Measurements from ENCODE around the gene MRPS16. TPM values are rescaled to one million over a fixed set of nuclear protein-coding genes. Genes with fewer than 3 reads are reported as not detected.
"Not testable (repeated sequence)": the region's sequence is repeated elsewhere in the genome, so short reads cannot be mapped to it uniquely, and the experiment has no call there.

MRPS16 gene
- total and polyA plus RNA-seq, 2 donors (not counting 1 experiment from before 2014, with no cell fraction given) = 27.7 to 49.6 TPM

GRCh38 chr10:73261362-73261995 is 9.0 kb upstream of the MRPS16 start:
- Histone ChIP-seq H3K4me1 (ENCODE audit: control insufficient read depth in 2 of 2, insufficient read depth in 2 of 2, low read length in 2 of 2) (no peaks in the 10 kb centered on the region), H2AFZ (ENCODE audit: insufficient read depth, low read depth, low read length, poor library complexity, severe bottlenecking) (no peak overlapping the region), H3K4me2 (replicated peaks; ENCODE audit: low read depth, low read length, poor library complexity, severe bottlenecking) (no peak overlapping the region), H3K9me3 (ENCODE audit: control extremely low read depth in 1 of 3, control insufficient read depth in 2 of 3, insufficient read depth in 1 of 3, low read length in 2 of 3) (peaks cover 0 to 12% (median 0%) of the 10 kb centered on the region in 3 donors), H3K27me3 (replicated peaks in 1 of 4; ENCODE audit: control extremely low read depth in 1 of 4, control insufficient read depth in 3 of 4, insufficient read depth in 4 of 4, low read length in 3 of 4) (no peaks in the 10 kb centered on the region), H4K20me1 (ENCODE audit: control insufficient read depth, insufficient read depth, low read length, poor library complexity, severe bottlenecking) (no peaks in the 10 kb centered on the region), H3K36me3 (replicated peaks in 1 of 2; ENCODE audit: control extremely low read depth in 1 of 2, control insufficient read depth in 1 of 2, extremely low read depth in 1 of 2, insufficient read depth in 2 of 2, low read length in 1 of 2) (no peaks in the 10 kb centered on the region), H3K9ac (ENCODE audit: low read length) (no peak overlapping the region), H3K79me2 (ENCODE audit: control insufficient read depth, insufficient read depth, low read length) (no peaks in the 10 kb centered on the region), H3K4me3 (ENCODE audit: control extremely low read depth in 1 of 5, extremely low read depth in 1 of 5, insufficient read depth in 1 of 5, low read depth in 2 of 5, low read length in 4 of 5) (no peak overlapping the region), H3K27ac (ENCODE audit: low read length in 2 of 2) (no peak overlapping the region)
- 84% methylated on average over 4 of the region's 9 CpGs for WGBS (ENCODE audit: insufficient coverage)
- no peak for TF ChIP-seq CTCF (IDR thresholded peaks at IDR 0.05)
- TF ChIP-seq EZH2 (IDR thresholded peaks at IDR 0.05; ENCODE audit: borderline replicate concordance, insufficient read depth, low read depth, low read length, poor library complexity, severe bottlenecking) = no peak
- no peak for DNase-seq
- intact Hi-C loops (cut with micrococcal nuclease) = no loop called here
- H3K27me3 Mint-ChIP-seq = no peaks in the 10 kb centered on the region
- H3K27ac Mint-ChIP-seq = no peak overlapping the region
- peaks cover 4% of the 10 kb centered on the region for H3K9me3 Mint-ChIP-seq (ENCODE audit: insufficient read depth)
- no peak for ATAC-seq (ENCODE audit: low read depth)
- H3K4me1 Mint-ChIP-seq = no peaks in the 10 kb centered on the region
- H3K4me3 Mint-ChIP-seq = no peak overlapping the region
- CTCF ChIA-PET = no interaction called here
- POLR2A ChIA-PET = no interaction called here

GRCh38 chr10:73258612-73259011 is 6.2 kb upstream of the MRPS16 start:
- H3K4me2 ChIP-seq (replicated peaks; ENCODE audit: low read depth, low read length, poor library complexity, severe bottlenecking); H3K27me3 Mint-ChIP-seq; H3K27ac ChIP-seq (ENCODE audit: low read length in 2 of 2); H3K4me1 ChIP-seq (ENCODE audit: control insufficient read depth in 2 of 2, insufficient read depth in 2 of 2, low read length in 2 of 2); H3K27ac Mint-ChIP-seq; H3K4me3 Mint-ChIP-seq; POLR2A ChIA-PET; H3K4me3 ChIP-seq (ENCODE audit: control extremely low read depth in 1 of 5, extremely low read depth in 1 of 5, insufficient read depth in 1 of 5, low read depth in 2 of 5, low read length in 4 of 5); H3K4me1 Mint-ChIP-seq; H2AFZ ChIP-seq (ENCODE audit: insufficient read depth, low read depth, low read length, poor library complexity, severe bottlenecking); CTCF ChIA-PET; H3K79me2 ChIP-seq (ENCODE audit: control insufficient read depth, insufficient read depth, low read length); DNase-seq; ATAC-seq (ENCODE audit: low read depth); H3K9me3 Mint-ChIP-seq (ENCODE audit: insufficient read depth); H4K20me1 ChIP-seq (ENCODE audit: control insufficient read depth, insufficient read depth, low read length, poor library complexity, severe bottlenecking); H3K9ac ChIP-seq (ENCODE audit: low read length); H3K36me3 ChIP-seq (replicated peaks in 1 of 2; ENCODE audit: control extremely low read depth in 1 of 2, control insufficient read depth in 1 of 2, extremely low read depth in 1 of 2, insufficient read depth in 2 of 2, low read length in 1 of 2); H3K27me3 ChIP-seq (replicated peaks in 1 of 4; ENCODE audit: control extremely low read depth in 1 of 4, control insufficient read depth in 3 of 4, insufficient read depth in 4 of 4, low read length in 3 of 4): not testable (repeated sequence)
- H3K9me3 ChIP-seq (ENCODE audit: control extremely low read depth in 1 of 3, control insufficient read depth in 2 of 3, insufficient read depth in 1 of 3, low read length in 2 of 3) = peaks cover 0 to 12% (median 0%) of the 10 kb centered on the region in 3 donors
- intact Hi-C loops (cut with micrococcal nuclease) = loop anchor here (10.0 kb wide), 1 partner anchor 736 kb away; the partner anchor contains the start of gene VCL
- WGBS (ENCODE audit: insufficient coverage) = 100% methylated on average over 3 of the region's 10 CpGs
